ENCODE measurements around the gene ARID4B.

DNA sequence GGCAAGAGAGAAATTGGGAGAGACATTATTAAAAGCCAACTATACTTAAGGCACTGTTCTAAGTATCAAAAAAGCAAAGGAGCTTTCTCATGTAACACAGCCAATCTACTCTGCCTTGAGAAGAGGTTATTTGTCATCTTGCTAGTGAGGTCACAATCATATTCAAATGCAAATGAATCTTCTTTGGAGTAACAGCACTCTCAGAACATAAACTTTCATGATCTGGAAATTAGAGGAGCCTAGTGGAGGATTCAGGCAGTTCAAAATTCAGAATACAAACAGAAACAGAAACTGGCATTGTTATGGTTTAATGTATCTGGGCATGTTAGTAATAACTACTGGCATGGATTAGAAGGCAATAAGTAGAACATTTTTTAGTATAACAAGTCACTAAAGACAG lies 57.4 kb downstream of the ARID4B start:
- TF ChIP-seq, protein P1, sequence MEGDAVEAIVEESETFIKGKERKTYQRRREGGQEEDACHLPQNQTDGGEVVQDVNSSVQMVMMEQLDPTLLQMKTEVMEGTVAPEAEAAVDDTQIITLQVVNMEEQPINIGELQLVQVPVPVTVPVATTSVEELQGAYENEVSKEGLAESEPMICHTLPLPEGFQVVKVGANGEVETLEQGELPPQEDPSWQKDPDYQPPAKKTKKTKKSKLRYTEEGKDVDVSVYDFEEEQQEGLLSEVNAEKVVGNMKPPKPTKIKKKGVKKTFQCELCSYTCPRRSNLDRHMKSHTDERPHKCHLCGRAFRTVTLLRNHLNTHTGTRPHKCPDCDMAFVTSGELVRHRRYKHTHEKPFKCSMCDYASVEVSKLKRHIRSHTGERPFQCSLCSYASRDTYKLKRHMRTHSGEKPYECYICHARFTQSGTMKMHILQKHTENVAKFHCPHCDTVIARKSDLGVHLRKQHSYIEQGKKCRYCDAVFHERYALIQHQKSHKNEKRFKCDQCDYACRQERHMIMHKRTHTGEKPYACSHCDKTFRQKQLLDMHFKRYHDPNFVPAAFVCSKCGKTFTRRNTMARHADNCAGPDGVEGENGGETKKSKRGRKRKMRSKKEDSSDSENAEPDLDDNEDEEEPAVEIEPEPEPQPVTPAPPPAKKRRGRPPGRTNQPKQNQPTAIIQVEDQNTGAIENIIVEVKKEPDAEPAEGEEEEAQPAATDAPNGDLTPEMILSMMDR (IDR thresholded peaks at IDR 0.05; ENCODE audit: insufficient read depth, low read length, poor library complexity, severe bottlenecking): no peak
- TF ChIP-seq EZH2phosphoT487 (conservative IDR thresholded peaks at IDR 0.05; ENCODE audit: low read length): no peak
